ENCODE data around the gene NPTX1. TPM values are rescaled to one million over a fixed set of nuclear protein-coding genes. Genes with fewer than 3 reads are reported as not detected.
A peak's percentile ranks its signal among the peaks of the same experiment; 100 is the strongest.

NPTX1 gene
- total RNA-seq, 1 donor, result under 0.01 TPM

DNA sequence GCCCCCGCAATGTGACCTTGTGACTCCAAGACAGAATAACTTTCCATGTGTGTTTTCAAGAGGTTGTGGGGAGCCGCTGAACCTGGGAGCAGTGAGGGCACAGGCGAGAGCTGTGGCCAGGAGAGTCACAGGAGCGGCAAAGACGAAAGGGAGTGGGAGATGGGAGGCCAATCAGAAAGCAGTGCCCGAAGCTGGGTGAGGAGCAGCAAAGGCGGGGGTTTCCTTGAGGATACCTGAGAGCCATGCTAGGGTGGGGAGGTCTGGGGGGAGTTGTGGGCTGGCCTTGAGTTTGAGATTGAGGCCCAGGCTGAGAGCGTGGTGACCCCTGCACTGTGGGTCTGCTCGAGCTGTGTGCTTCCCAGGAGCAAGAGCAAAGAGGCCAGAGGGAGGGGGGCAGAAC is 23.2 kb upstream of the NPTX1 start:
- no peaks in the 10 kb centered on the region for H3K36me3 ChIP-seq (ENCODE audit: insufficient read depth, low read length)
- no peak overlapping the region for H2AFZ ChIP-seq (ENCODE audit: low read length)
- H3K4me1 ChIP-seq (ENCODE audit: insufficient read depth, low read length), result peaks cover 30% of the 10 kb centered on the region
- TF ChIP-seq CTCF (IDR thresholded peaks at IDR 0.05; ENCODE audit: extremely low read depth, low read depth, low read length), result no peak
- no peak overlapping the region for H3K4me3 ChIP-seq (ENCODE audit: insufficient read depth, low read length)
- no peak overlapping the region for H3K27ac ChIP-seq (ENCODE audit: low read depth, low read length)
- DNase-seq (ENCODE audit: insufficient read length, low spot score, missing footprints), result peak; percentile 30
- no peaks in the 10 kb centered on the region for H3K27me3 ChIP-seq (ENCODE audit: insufficient read depth, low read length)
- no peaks in the 10 kb centered on the region for H4K20me1 ChIP-seq (ENCODE audit: insufficient read depth, low read length)
- H3K79me2 ChIP-seq (ENCODE audit: insufficient read depth, low read length), result no peaks in the 10 kb centered on the region
- no peak overlapping the region for H3K4me2 ChIP-seq (ENCODE audit: insufficient read depth, low read length)
- no peaks in the 10 kb centered on the region for H3K9me3 ChIP-seq (ENCODE audit: low read depth, low read length)

DNA sequence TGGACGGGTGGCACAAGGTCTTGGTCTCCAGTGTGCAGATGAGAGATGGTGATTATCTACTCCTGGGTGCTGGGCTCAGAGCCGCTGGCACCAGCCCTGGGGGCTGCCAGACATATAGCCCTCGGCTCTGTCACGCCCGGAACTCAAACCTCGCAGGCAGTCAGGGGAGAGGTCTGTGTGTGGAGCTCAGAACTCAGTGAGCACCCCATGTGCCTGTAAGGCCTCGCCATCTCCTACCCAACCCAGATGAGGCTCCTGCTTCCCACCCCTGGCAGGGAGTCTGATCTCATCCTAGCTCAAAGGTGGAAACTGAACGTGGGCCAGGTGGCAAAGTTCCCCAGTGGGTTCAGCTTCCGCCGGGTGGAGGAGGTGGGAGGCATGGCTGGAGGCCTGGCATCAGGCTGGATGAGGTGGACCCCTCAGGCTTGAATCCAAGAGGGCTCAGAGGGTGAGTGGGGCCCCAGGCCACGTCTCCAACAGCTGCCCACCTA is 22.6 kb upstream of the NPTX1 start:
- Histone ChIP-seq H3K79me2 (ENCODE audit: insufficient read depth, low read length) (no peaks in the 10 kb centered on the region), H2AFZ (ENCODE audit: low read length) (no peak overlapping the region), H3K4me3 (ENCODE audit: insufficient read depth, low read length) (no peak overlapping the region), H3K27me3 (ENCODE audit: insufficient read depth, low read length) (no peaks in the 10 kb centered on the region), H3K4me1 (ENCODE audit: insufficient read depth, low read length) (peaks cover 25% of the 10 kb centered on the region), H4K20me1 (ENCODE audit: insufficient read depth, low read length) (no peaks in the 10 kb centered on the region), H3K36me3 (ENCODE audit: insufficient read depth, low read length) (no peaks in the 10 kb centered on the region), H3K9me3 (ENCODE audit: low read depth, low read length) (no peaks in the 10 kb centered on the region), H3K27ac (ENCODE audit: low read depth, low read length) (peak overlapping the region; percentile 46), H3K4me2 (ENCODE audit: insufficient read depth, low read length) (peak overlapping the region; percentile 57)
- no peak for TF ChIP-seq CTCF (IDR thresholded peaks at IDR 0.05; ENCODE audit: extremely low read depth, low read depth, low read length)
- DNase-seq (ENCODE audit: insufficient read length, low spot score, missing footprints), result peak; percentile 50

DNA sequence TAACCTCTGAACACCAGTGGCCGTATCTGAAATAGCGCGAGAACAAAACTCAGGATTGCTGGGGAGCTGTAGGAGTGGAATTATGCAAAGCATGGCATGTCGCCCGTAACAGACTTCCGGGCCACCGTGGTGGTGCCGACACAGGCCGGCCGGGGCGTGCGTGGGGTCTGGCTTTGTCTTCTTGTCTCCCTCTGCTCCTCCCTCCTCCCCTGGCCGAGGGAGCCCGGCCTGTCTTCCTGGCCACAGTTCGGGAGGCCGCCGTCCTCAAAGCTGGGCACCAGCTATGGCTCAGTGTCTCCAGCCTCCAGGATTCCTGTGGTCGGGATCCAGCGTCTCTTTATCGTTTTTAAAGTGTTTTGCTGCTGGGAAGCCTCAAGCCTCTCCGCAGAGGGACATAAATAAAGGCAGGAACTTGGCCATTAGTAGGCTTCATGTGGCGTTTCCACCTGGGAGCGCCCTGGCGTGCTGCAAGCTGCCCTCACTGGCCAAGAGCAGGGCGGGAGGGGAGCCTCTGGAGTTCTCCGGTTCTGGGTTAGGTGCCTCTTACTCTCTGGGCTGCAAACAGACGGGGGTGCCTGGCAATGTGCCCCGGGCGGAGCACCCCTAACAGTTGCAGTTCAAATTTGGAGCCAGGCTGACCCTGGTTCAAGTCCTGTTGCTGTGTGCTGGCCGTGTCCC is 22.0 kb upstream of the NPTX1 start:
- DNase-seq (ENCODE audit: insufficient read length, low spot score, missing footprints), result peak; percentile 93

More for the DNA sequence above, 22.0 kb upstream of the NPTX1 start:
- no peak for TF ChIP-seq CTCF (IDR thresholded peaks at IDR 0.05; ENCODE audit: extremely low read depth, low read depth, low read length)
- no peaks in the 10 kb centered on the region for H3K36me3 ChIP-seq (ENCODE audit: insufficient read depth, low read length)
- peak overlapping the region; percentile 36 for H3K4me3 ChIP-seq (ENCODE audit: insufficient read depth, low read length)
- peak overlapping the region; percentile 81 for H2AFZ ChIP-seq (ENCODE audit: low read length)
- no peaks in the 10 kb centered on the region for H3K9me3 ChIP-seq (ENCODE audit: low read depth, low read length)
- H4K20me1 ChIP-seq (ENCODE audit: insufficient read depth, low read length), result no peaks in the 10 kb centered on the region
- H3K4me1 ChIP-seq (ENCODE audit: insufficient read depth, low read length), result peaks cover 25% of the 10 kb centered on the region
- peak overlapping the region; percentile 57 for H3K4me2 ChIP-seq (ENCODE audit: insufficient read depth, low read length)
- H3K27ac ChIP-seq (ENCODE audit: low read depth, low read length), result peak overlapping the region; percentile 46
- peaks cover 4% of the 10 kb centered on the region for H3K27me3 ChIP-seq (ENCODE audit: insufficient read depth, low read length)
- H3K79me2 ChIP-seq (ENCODE audit: insufficient read depth, low read length), result no peaks in the 10 kb centered on the region

All from osteoblast (primary cell).